ENCODE data around the gene CRYBB1. TPM values are rescaled to one million over a fixed set of nuclear protein-coding genes. Genes with fewer than 3 reads are reported as not detected.
A peak's percentile ranks its signal among the peaks of the same experiment; 100 is the strongest.

CRYBB1 gene
- total and polyA plus RNA-seq, 2 experiments from 2014 or later, result 1.6 to 3.7 TPM

DNA sequence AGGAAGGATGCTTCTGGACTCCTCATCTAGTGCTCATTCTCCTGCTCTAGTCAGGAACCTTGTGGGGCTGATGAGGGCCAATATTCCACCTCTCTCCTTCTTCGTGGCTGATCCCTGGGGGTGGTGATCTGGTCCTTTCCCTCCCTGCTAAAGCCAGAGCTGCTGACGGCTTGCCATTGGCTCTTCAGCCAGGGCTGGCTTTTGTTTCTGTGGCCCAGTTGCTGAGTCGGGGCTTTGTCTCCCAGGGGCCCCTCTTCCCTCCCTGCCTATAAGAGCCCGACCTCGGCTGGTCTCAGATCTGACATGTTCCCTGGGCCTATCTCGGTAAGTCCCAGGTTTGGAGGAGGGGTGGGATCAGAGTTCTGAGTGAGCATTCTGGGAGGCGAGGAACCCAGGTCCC, 3.8 kb upstream of the CRYBB1 start, which contains the start of gene CRYBA4:
TSS of gene CRYBA4 (plus strand) at position 301 of the 400 bp plus-strand sequence. CDS start 634 bp downstream, outside the sequence.
- peaks cover 21% of the 10 kb centered on the region for H3K27me3 Mint-ChIP-seq (ENCODE audit: insufficient read depth, low read depth, poor library complexity)
- Histone ChIP-seq H3K9me2 (ENCODE audit: insufficient read depth) (no peaks in the 10 kb centered on the region), H3K4me1 (ENCODE audit: insufficient read depth) (peaks cover 16% of the 10 kb centered on the region), H3K4me3 (no peak within 1 kb of the TSS), H4K20me1 (replicated peaks; ENCODE audit: insufficient read depth) (no peaks in the 10 kb centered on the region), H3K27me3 (ENCODE audit: insufficient read depth) (no peaks in the 10 kb centered on the region), H3K27ac (ENCODE audit: low read depth) (no peak within 1 kb of the TSS), H2AFZ (0 out of 2 replicates have a peak within 1 kb of the TSS, but pooled peaks have one; percentile 32), H3F3A (replicated peaks; ENCODE audit: low read depth) (0 out of 2 replicates have a peak, but pooled peaks cover 9% of the 10 kb centered on the region), H3K4me2 (no peak within 1 kb of the TSS), H3K36me3 (ENCODE audit: insufficient read depth) (no peaks in the 10 kb centered on the region), H3K79me2 (replicated peaks; ENCODE audit: insufficient read depth) (no peaks in the 10 kb centered on the region)
- H3K27ac Mint-ChIP-seq, result no peak within 1 kb of the TSS
- DNase-seq (ENCODE audit: low spot score), result no peak
- no peaks in the 10 kb centered on the region; the same call in 2 of the 3 replicates for H3K9me3 Mint-ChIP-seq
- no peak; the same call in 2 of the 3 replicates for ATAC-seq
- H3K4me3 Mint-ChIP-seq, result no peak within 1 kb of the TSS
- no peak for TF ChIP-seq CREB1 (CRISPR knock-in tag; IDR thresholded peaks at IDR 0.05; ENCODE audit: low read depth)
- TF ChIP-seq ZNF331 (CRISPR knock-in tag; IDR thresholded peaks at IDR 0.05; ENCODE audit: low read depth), result no peak
- no peak for TF ChIP-seq STAT1 (IDR thresholded peaks at IDR 0.05; ENCODE audit: unreplicated experiment)
- TF ChIP-seq ZNF114 (CRISPR knock-in tag; IDR thresholded peaks at IDR 0.05), result no peak
- TF ChIP-seq POLR2AphosphoS5 (IDR thresholded peaks at IDR 0.05; ENCODE audit: low read depth), result no peak
- TF ChIP-seq JUNB (IDR thresholded peaks at IDR 0.05; ENCODE audit: unreplicated experiment), result no peak
- TF ChIP-seq, protein P1, sequence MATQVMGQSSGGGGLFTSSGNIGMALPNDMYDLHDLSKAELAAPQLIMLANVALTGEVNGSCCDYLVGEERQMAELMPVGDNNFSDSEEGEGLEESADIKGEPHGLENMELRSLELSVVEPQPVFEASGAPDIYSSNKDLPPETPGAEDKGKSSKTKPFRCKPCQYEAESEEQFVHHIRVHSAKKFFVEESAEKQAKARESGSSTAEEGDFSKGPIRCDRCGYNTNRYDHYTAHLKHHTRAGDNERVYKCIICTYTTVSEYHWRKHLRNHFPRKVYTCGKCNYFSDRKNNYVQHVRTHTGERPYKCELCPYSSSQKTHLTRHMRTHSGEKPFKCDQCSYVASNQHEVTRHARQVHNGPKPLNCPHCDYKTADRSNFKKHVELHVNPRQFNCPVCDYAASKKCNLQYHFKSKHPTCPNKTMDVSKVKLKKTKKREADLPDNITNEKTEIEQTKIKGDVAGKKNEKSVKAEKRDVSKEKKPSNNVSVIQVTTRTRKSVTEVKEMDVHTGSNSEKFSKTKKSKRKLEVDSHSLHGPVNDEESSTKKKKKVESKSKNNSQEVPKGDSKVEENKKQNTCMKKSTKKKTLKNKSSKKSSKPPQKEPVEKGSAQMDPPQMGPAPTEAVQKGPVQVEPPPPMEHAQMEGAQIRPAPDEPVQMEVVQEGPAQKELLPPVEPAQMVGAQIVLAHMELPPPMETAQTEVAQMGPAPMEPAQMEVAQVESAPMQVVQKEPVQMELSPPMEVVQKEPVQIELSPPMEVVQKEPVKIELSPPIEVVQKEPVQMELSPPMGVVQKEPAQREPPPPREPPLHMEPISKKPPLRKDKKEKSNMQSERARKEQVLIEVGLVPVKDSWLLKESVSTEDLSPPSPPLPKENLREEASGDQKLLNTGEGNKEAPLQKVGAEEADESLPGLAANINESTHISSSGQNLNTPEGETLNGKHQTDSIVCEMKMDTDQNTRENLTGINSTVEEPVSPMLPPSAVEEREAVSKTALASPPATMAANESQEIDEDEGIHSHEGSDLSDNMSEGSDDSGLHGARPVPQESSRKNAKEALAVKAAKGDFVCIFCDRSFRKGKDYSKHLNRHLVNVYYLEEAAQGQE (IDR thresholded peaks at IDR 0.05; ENCODE audit: unreplicated experiment), result no peak
- TF ChIP-seq, protein P2, sequence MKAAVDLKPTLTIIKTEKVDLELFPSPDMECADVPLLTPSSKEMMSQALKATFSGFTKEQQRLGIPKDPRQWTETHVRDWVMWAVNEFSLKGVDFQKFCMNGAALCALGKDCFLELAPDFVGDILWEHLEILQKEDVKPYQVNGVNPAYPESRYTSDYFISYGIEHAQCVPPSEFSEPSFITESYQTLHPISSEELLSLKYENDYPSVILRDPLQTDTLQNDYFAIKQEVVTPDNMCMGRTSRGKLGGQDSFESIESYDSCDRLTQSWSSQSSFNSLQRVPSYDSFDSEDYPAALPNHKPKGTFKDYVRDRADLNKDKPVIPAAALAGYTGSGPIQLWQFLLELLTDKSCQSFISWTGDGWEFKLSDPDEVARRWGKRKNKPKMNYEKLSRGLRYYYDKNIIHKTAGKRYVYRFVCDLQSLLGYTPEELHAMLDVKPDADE (IDR thresholded peaks at IDR 0.05), result no peak
- no peak for TF ChIP-seq NANOG (IDR thresholded peaks at IDR 0.05; ENCODE audit: borderline replicate concordance)
- no peak for TF ChIP-seq EZH2phosphoT487 (IDR thresholded peaks at IDR 0.05; ENCODE audit: unreplicated experiment)
- TF ChIP-seq, protein P3, sequence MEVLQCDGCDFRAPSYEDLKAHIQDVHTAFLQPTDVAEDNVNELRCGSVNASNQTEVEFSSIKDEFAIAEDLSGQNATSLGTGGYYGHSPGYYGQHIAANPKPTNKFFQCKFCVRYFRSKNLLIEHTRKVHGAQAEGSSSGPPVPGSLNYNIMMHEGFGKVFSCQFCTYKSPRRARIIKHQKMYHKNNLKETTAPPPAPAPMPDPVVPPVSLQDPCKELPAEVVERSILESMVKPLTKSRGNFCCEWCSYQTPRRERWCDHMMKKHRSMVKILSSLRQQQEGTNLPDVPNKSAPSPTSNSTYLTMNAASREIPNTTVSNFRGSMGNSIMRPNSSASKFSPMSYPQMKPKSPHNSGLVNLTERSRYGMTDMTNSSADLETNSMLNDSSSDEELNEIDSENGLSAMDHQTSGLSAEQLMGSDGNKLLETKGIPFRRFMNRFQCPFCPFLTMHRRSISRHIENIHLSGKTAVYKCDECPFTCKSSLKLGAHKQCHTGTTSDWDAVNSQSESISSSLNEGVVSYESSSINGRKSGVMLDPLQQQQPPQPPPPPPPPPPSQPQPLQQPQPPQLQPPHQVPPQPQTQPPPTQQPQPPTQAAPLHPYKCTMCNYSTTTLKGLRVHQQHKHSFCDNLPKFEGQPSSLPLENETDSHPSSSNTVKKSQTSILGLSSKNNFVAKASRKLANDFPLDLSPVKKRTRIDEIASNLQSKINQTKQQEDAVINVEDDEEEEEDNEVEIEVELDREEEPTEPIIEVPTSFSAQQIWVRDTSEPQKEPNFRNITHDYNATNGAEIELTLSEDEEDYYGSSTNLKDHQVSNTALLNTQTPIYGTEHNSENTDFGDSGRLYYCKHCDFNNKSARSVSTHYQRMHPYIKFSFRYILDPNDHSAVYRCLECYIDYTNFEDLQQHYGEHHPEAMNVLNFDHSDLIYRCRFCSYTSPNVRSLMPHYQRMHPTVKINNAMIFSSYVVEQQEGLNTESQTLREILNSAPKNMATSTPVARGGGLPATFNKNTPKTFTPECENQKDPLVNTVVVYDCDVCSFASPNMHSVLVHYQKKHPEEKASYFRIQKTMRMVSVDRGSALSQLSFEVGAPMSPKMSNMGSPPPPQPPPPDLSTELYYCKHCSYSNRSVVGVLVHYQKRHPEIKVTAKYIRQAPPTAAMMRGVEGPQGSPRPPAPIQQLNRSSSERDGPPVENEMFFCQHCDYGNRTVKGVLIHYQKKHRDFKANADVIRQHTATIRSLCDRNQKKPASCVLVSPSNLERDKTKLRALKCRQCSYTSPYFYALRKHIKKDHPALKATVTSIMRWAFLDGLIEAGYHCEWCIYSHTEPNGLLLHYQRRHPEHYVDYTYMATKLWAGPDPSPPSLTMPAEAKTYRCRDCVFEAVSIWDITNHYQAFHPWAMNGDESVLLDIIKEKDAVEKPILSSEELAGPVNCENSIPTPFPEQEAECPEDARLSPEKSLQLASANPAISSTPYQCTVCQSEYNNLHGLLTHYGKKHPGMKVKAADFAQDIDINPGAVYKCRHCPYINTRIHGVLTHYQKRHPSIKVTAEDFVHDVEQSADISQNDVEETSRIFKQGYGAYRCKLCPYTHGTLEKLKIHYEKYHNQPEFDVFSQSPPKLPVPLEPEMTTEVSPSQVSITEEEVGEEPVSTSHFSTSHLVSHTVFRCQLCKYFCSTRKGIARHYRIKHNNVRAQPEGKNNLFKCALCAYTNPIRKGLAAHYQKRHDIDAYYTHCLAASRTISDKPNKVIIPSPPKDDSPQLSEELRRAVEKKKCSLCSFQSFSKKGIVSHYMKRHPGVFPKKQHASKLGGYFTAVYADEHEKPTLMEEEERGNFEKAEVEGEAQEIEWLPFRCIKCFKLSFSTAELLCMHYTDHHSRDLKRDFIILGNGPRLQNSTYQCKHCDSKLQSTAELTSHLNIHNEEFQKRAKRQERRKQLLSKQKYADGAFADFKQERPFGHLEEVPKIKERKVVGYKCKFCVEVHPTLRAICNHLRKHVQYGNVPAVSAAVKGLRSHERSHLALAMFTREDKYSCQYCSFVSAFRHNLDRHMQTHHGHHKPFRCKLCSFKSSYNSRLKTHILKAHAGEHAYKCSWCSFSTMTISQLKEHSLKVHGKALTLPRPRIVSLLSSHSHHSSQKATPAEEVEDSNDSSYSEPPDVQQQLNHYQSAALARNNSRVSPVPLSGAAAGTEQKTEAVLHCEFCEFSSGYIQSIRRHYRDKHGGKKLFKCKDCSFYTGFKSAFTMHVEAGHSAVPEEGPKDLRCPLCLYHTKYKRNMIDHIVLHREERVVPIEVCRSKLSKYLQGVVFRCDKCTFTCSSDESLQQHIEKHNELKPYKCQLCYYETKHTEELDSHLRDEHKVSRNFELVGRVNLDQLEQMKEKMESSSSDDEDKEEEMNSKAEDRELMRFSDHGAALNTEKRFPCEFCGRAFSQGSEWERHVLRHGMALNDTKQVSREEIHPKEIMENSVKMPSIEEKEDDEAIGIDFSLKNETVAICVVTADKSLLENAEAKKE (CRISPR knock-in tag; IDR thresholded peaks at IDR 0.05), result no peak
- no peak for TF ChIP-seq EZH2 (IDR thresholded peaks at IDR 0.05; ENCODE audit: low read depth, unreplicated experiment)
- TF ChIP-seq, protein P4, sequence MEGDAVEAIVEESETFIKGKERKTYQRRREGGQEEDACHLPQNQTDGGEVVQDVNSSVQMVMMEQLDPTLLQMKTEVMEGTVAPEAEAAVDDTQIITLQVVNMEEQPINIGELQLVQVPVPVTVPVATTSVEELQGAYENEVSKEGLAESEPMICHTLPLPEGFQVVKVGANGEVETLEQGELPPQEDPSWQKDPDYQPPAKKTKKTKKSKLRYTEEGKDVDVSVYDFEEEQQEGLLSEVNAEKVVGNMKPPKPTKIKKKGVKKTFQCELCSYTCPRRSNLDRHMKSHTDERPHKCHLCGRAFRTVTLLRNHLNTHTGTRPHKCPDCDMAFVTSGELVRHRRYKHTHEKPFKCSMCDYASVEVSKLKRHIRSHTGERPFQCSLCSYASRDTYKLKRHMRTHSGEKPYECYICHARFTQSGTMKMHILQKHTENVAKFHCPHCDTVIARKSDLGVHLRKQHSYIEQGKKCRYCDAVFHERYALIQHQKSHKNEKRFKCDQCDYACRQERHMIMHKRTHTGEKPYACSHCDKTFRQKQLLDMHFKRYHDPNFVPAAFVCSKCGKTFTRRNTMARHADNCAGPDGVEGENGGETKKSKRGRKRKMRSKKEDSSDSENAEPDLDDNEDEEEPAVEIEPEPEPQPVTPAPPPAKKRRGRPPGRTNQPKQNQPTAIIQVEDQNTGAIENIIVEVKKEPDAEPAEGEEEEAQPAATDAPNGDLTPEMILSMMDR (conservative IDR thresholded peaks at IDR 0.05; ENCODE audit: low read depth in 2 of 2), result no peak
- peaks cover 23% of the 10 kb centered on the region for H3K4me1 Mint-ChIP-seq
- no peaks in the 10 kb centered on the region; the same call in 2 of the 3 replicates for H3K36me3 Mint-ChIP-seq (ENCODE audit: low read depth)
